HG03045 (cell line): ENCODE data around the gene KRT71.

ENCODE experiments used
- ATAC-seq: cut with Tn5 transposase; IDR thresholded peaks from one replicate; pipeline ENCODE4 v1.9.1; 2021; ENCODE audit warnings: mild to moderate bottlenecking, moderate library complexity; ENCODE audit not compliant: unreplicated experiment

The KRT71 gene

GRCh38 chr12:52539821-52540173, 13.1 kb downstream of the KRT71 start:
- no peak for ATAC-seq

GRCh38 chr12:52539083-52539820, 13.7 kb downstream of the KRT71 start:
- no peak for ATAC-seq

GRCh38 chr12:52537101-52537500, 15.8 kb downstream of the KRT71 start:
- no peak for ATAC-seq

- no peak for ATAC-seq
Measured at GRCh38 chr12:52535574-52535973, 17.4 kb downstream of the KRT71 start.

- no peak for ATAC-seq
Measured at GRCh38 chr12:52534482-52534881, 18.5 kb downstream of the KRT71 start.

GRCh38 chr12:52533686-52534470, 19.1 kb downstream of the KRT71 start:
- ATAC-seq: no peak

GRCh38 chr12:52532636-52533035, 20.3 kb downstream of the KRT71 start:
- no peak for ATAC-seq

- ATAC-seq: no peak
Measured at GRCh38 chr12:52531566-52532300, 21.2 kb downstream of the KRT71 start.

- no peak for ATAC-seq
Measured at GRCh38 chr12:52530905-52531304, 22.0 kb downstream of the KRT71 start.

GRCh38 chr12:52530366-52530765, 22.6 kb downstream of the KRT71 start:
- ATAC-seq: no peak

GRCh38 chr12:52529846-52530245, 23.1 kb downstream of the KRT71 start:
- ATAC-seq: no peak

- no peak for ATAC-seq
Measured at GRCh38 chr12:52529417-52529816, 23.5 kb downstream of the KRT71 start.

- no peak for ATAC-seq
Measured at GRCh38 chr12:52528641-52529143, 24.3 kb downstream of the KRT71 start.

- ATAC-seq: no peak
Measured at GRCh38 chr12:52527121-52527800, 25.7 kb downstream of the KRT71 start.

- no peak for ATAC-seq
Measured at GRCh38 chr12:52526511-52526951, 26.4 kb downstream of the KRT71 start.

GRCh38 chr12:52525661-52526499, 27.1 kb downstream of the KRT71 start:
- ATAC-seq: no peak

GRCh38 chr12:52524898-52525591, 27.9 kb downstream of the KRT71 start:
- no peak for ATAC-seq

GRCh38 chr12:52524241-52524897, 28.6 kb downstream of the KRT71 start:
- no peak for ATAC-seq

GRCh38 chr12:52523824-52524223, 29.1 kb downstream of the KRT71 start:
- no peak for ATAC-seq
